Activated naive CD8-positive, alpha-beta T cell treated with anti-CD3 and anti-CD28 coated beads, Interleukin-2, amount 50 U/mL, for 16 hours (primary cell): ENCODE results near the gene POLR3E.
"Not testable (repeated sequence)": the region's sequence is repeated elsewhere in the genome, so short reads cannot be mapped to it uniquely, and the experiment has no call there.

Source experiments
- DNase-seq: peaks from one replicate; pipeline ENCODE4 v3.0.0-alpha.2; 2020; ENCODE audit warnings: low read depth, low spot score

POLR3E gene

GRCh38 chr16:22291860-22292318 is 5.3 kb upstream of the POLR3E start:
- DNase-seq = no peak

GRCh38 chr16:22292320-22292719 is 4.9 kb upstream of the POLR3E start:
- no peak for DNase-seq

- DNase-seq = no peak
These were observed 3.8 kb upstream of the POLR3E start for GRCh38 chr16:22293137-22294106.

DNA sequence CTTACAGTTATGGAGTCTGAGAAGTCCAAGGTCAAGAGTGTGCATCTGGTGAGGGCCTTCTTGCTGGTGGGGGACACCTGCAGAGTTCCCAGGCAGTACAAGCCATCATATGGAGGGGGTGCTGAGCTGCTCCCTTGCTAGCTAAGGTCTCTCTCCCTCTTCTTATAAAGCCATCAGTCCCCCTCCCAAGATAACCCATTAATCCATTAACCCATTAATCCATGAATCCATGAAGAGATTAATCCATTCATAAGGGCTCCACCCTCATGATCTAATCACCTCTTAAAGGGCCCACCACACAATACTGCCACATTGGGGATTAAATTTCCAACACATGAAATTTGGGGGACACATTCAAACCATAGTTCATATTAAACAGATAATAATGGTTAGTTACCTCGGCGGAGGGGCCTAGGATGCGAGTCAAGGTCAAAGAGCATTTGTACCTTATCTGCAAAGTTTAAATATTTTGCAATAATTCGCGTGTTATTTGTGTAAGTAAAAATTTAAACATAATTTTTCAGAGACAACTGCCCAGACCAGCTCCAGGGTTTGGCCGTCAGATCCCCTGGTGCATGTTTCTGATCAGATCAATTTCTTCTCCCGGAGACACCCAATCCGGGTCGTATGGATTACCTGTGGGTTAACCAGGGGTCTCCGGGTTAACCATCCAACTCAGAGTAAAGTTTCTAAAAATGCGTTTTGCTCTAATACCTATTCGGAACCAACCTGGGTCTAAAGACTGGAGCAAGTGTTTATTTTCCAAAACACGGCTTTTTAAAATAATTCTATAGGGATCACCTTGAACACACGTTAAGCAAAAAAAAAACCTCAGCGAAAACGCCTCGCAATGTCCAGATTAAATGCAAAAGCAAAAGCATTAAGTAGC is 740 bp upstream of the POLR3E start:
- no peak for DNase-seq

DNA sequence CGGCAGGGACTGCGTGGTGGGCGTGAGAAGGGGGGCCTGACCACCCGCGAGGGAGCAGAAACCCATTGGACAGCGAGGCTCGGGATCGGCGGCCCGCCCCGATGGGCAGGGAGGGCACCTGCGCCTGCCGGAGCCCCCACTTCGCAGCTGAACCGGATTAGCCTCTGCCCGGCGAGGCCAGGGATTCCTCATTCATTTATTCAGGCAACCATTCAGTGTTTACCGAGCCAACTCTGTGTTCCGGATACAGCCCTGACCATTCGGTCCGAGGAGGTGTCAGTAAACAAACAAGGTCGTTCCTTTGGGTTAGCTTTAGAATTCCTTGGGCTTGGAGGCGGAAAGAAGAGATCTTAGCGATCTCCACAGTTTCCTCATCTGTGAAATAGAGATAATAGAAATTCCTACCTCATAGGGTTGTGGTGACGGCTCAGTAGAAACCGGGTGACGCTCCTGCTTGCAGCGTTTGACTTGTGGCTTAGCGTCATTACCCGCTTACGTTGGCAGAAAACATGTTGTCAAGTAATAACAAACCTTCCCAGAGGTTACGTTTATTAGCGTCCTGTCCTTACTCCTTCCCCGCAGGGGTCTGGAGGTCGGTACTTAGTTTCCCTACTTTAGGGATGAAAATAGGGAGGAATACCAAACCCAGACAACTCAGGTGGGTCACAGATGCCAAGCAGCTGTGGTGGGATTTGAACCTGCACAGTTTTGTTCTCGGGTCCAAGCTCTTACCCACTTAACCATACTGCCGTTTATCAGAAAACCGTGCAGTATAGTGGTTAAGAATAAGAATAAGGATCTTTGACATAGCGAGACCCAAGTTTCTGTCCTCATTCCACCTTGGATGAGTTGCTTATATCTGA is 893 bp downstream of the POLR3E start:
- peak; percentile 34 for DNase-seq

DNA sequence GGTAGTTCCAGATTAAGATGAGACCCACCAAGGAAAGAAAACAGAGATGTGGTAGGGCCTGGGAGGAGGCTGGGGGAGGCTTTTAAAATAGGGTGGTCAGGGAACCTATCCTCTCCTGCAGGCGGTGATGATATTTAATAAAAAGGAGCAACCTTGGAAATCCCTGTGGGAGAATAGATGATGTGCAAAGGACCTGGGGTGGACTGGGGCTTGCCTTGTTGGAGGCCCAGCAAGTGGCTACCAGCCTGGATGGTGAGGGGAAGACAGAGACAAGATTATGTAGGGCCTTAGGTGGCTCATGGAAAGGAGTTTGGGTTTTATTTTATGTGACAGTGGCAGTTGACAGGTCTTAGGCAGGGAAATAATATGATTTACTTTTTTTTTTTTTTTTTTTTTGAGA is 1.8 kb downstream of the POLR3E start:
- no peak for DNase-seq

DNA sequence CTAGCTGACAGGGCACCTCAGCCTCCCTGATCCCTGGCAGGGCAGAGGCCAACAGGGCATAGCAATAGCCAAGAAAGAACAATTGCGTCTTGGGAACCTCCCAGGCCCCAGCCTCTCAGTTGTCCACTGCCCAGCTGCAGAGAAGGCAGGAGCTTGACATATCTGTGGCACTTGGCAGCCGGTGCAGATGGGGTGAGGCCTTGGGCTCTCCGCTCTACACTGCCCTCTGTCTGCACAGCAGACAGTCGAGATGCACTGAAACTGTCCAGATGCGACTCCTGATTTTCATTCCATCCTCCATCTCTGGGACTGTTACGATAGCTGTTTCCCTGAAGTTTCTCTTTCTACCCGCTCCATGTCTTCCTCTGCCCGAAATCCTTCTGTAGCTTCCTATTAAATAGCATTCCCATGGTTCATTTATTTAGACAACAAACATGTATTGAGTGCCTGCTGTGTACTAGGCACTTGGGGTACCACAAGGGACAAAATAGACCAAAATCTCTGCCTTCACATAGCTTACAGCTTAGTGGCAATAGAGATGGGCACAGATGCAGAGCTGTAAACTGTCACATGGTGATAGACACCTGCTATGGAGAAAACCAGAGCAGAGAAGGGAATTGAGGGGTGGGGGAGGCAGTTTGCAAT is 3.3 kb downstream of the POLR3E start:
- DNase-seq = no peak

GRCh38 chr16:22301423-22301822 is 4.2 kb downstream of the POLR3E start:
- DNase-seq = not testable (repeated sequence)

- no peak for DNase-seq
These were observed 5.7 kb downstream of the POLR3E start for GRCh38 chr16:22302776-22303363.

- DNase-seq = no peak
These were observed 7.2 kb downstream of the POLR3E start for GRCh38 chr16:22304411-22304810.

DNA sequence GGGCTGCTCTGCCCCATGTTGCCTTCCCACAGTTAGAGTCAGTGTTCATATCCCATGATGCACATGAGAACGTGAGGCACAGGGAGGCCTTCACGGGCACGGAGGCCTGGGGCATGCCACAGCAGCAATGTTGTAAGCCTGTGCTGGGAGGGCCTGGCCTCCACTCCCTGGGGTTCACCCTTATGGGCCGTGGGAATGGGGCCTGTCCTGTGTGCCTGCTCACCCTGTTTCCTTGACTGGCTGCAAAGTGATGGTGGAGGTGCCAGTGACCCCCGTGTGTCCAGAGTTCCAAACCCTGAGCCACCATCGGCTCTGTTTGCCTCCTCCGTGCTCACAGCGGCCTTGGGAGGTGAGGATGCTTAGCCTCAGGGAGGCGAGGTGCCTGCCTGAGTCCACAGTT is 9.6 kb downstream of the POLR3E start:
- no peak for DNase-seq

- DNase-seq = no peak
These were observed 10.6 kb downstream of the POLR3E start for GRCh38 chr16:22307838-22308237.

- no peak for DNase-seq
These were observed 11.8 kb downstream of the POLR3E start for GRCh38 chr16:22308824-22309520.

- no peak for DNase-seq
These were observed 14.3 kb downstream of the POLR3E start for GRCh38 chr16:22311520-22311919.

GRCh38 chr16:22312897-22313781 is 15.9 kb downstream of the POLR3E start:
- no peak for DNase-seq

DNA sequence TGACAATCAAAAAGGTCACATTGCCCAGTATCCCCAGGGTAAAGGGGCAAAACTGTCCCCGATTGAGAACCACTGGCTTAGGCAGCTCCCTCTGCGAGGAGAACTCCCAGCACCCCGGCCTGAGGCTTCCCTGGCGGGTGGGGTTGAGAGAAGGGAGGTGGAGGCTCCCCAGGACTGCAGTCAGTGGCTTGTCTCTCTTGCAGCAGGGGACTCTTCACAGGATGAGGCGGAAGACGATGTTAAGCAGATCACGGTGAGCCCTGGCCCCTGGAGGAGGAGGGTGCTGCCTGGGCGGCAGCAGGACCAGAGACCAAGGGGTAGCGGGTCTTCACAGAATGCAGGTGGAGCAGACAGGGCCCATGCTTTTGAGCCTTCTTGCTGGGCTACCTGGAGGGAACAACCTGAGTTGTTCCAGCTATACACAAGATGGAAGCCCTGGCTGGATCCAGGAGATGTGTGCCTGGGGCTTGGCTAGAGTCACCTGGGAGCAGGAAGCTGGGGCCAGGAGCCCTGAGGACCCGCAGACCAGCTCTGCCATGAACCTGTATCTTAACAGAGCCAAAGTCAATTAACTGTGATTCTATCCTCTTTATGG is 16.8 kb downstream of the POLR3E start:
- DNase-seq = no peak

DNA sequence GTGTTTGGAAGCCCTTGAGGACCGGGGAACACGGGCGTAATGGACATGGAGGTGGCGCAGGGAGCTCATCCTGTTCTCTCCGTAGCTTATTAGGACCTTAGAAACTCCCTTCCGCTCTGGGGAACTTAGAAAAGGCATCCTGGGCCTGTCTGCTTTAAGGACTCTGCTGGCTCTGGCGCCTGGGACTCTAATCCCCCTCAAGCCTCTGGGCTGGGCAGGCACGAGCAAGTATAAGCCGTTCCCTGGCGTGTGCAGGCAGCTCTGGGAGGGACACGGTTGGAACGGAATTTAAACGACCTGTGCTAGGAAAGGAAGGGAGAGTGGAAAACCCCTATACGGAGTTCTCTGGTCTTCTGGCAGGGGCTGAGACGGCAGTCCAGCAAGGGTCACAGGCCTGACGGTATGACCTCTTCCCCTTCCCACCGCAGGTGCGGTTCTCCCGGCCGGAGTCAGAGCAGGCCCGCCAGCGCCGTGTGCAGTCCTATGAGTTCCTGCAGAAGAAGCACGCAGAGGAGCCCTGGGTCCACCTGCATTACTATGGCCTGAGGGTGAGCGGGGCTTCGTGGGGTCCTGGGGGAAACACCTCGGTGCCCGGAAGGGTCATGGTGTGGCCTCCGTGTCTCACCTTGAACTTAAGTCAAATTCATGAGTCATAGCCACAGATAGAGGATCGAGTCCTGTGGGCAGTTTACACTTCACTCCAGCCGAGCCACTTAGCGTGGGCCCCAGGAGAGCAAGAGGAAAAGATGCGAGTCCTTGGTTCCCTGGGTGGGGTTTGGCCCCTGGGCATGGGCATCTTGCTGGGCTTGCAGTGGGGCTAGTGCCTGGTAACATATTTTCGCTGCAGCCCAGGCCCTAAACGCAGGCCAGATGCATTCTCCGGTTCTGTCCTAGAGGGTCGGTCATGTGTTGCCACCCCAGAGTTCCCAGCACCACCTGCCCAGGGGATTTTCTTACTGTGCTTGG is 17.7 kb downstream of the POLR3E start:
- no peak for DNase-seq
